H1 (cell line): ENCODE results near the gene PRRG2. TPM values are rescaled to one million over a fixed set of nuclear protein-coding genes. Genes with fewer than 3 reads are reported as not detected.
A peak's percentile ranks its signal among the peaks of the same experiment; 100 is the strongest.

ENCODE experiments used
- CTCF ChIA-PET: fragments of 300-600 bp; sonication (Branson Sonifier 250); formaldehyde crosslinking; loops from one replicate; lab custom pipeline; 2021; ENCODE audit not compliant: partially characterized antibody; lab: Charles Lee
- POLR2A ChIA-PET: fragments of 300-600 bp; sonication (Branson Sonifier 250); formaldehyde crosslinking; loops from one replicate; lab custom pipeline; 2021; ENCODE audit warnings: inconsistent platforms; ENCODE audit not compliant: partially characterized antibody; lab: Charles Lee
- DNase-seq, 2 experiments: peaks; one replicate each; pipeline versions ENCODE4 v3.0.0 to v3.0.0-alpha.2; 2010 to 2022; ENCODE audit warnings: low spot score in 2 of 2, low read depth in 1 of 2, mixed read lengths in 1 of 2
- FAIRE-seq: peaks from 2 replicates; lab custom pipeline; 2011; peaks lifted over from hg19 to GRCh38; lab: Jason Lieb, UNC
- H2AFZ ChIP-seq: 2 replicates; pipeline ENCODE4 v1.8.1; 2012; ENCODE audit warnings: low read length, inconsistent platforms
- H2AK5ac ChIP-seq: 2 replicates; pipeline ENCODE4 v1.6.1; 2013; ENCODE audit warnings: low read depth, low read length
- H2BK120ac ChIP-seq: replicated peaks from 2 replicates; pipeline ENCODE3; 2013; ENCODE audit warnings: low read depth, low read length, inconsistent platforms
- H2BK12ac ChIP-seq: 2 replicates; pipeline ENCODE4 v1.6.1; 2013; ENCODE audit warnings: low read depth, low read length
- H2BK15ac ChIP-seq: 2 replicates; pipeline ENCODE4 v1.6.1; 2013; ENCODE audit warnings: low read length
- H2BK20ac ChIP-seq: 2 replicates; pipeline ENCODE4 v1.6.1; 2013; ENCODE audit warnings: low read length
- H2BK5ac ChIP-seq: 2 replicates; pipeline ENCODE4 v1.6.1; 2013; ENCODE audit warnings: low read depth, low read length
- H3K14ac ChIP-seq: 2 replicates; pipeline ENCODE4 v1.6.1; 2013; ENCODE audit warnings: inconsistent platforms; ENCODE audit not compliant: insufficient read length
- H3K18ac ChIP-seq: 2 replicates; pipeline ENCODE4 v1.6.1; 2013; ENCODE audit warnings: low read length; ENCODE audit errors: extremely low read depth
- H3K23ac ChIP-seq: 2 replicates; pipeline ENCODE4 v1.6.1; 2013; ENCODE audit warnings: inconsistent platforms; ENCODE audit not compliant: insufficient read length
- H3K23me2 ChIP-seq: 2 replicates; pipeline ENCODE4 v1.6.1; 2013; ENCODE audit warnings: low read depth, low read length
- H3K27ac ChIP-seq: 2 replicates; pipeline ENCODE4 v1.6.1; 2011; ENCODE audit warnings: low read depth, low read length, inconsistent platforms
- H3K27me3 ChIP-seq, 4 experiments: replicated peaks in 1 of 4; 1 replicate in 1 of 4; 2 replicates in 3 of 4; pipeline versions ENCODE4 v1.6.1 to v1.8.1; 2011 to 2013; ENCODE audit warnings: low read length in 3 of 4, mild to moderate bottlenecking in 3 of 4, inconsistent platforms in 2 of 4, mixed read lengths in 2 of 4, moderate library complexity in 1 of 4; ENCODE audit not compliant: control insufficient read depth in 3 of 4, insufficient read depth in 3 of 4; ENCODE audit errors: extremely low read depth in 1 of 4
- H3K36me3 ChIP-seq, 4 experiments: 2 replicates each; pipeline versions ENCODE4 v1.6.1 to v1.8.1; 2011 to 2013; ENCODE audit warnings: mild to moderate bottlenecking in 4 of 4, low read length in 3 of 4, moderate library complexity in 2 of 4, control low read depth in 1 of 4, inconsistent platforms in 1 of 4; ENCODE audit not compliant: insufficient read depth in 4 of 4, control insufficient read depth in 2 of 4
- H3K4ac ChIP-seq: replicated peaks from 2 replicates; pipeline ENCODE3; 2013; ENCODE audit warnings: low read length, low read depth, mixed read lengths, inconsistent platforms; ENCODE audit not compliant: insufficient read length
- H3K4me1 ChIP-seq, 4 experiments: replicated peaks in 1 of 4; 1 replicate in 1 of 4; 2 replicates in 3 of 4; pipeline versions ENCODE4 v1.6.1 to v1.8.1; 2011 to 2013; ENCODE audit warnings: low read length in 3 of 4, inconsistent platforms in 2 of 4, mixed read lengths in 1 of 4; ENCODE audit not compliant: insufficient read depth in 4 of 4, control insufficient read depth in 3 of 4
- H3K4me2 ChIP-seq, 2 experiments: 2 replicates each; pipeline versions ENCODE4 v1.6.1 to v1.8.1; 2011 to 2013; ENCODE audit warnings: low read depth in 2 of 2, low read length in 2 of 2, control low read depth in 1 of 2, inconsistent platforms in 1 of 2, mild to moderate bottlenecking in 1 of 2; ENCODE audit not compliant: insufficient read depth in 1 of 2
- H3K4me3 ChIP-seq, 4 experiments: fragments of 200-600, 300-600 bp in 1 of 4; sonication (generic), shearing (Covaris generic), sonication (Bioruptor Twin) in 1 of 4; 2 replicates each; pipeline versions ENCODE4 v1.5.1 to v1.8.1; 2011 to 2016; ENCODE audit warnings: low read length in 4 of 4, low read depth in 3 of 4, control low read depth in 2 of 4, inconsistent platforms in 2 of 4, mild to moderate bottlenecking in 2 of 4, mixed read lengths in 1 of 4, moderate library complexity in 1 of 4; ENCODE audit not compliant: insufficient read depth in 2 of 4; ENCODE audit errors: extremely low read depth in 1 of 4
- H3K56ac ChIP-seq: replicated peaks from 2 replicates; pipeline ENCODE3; 2013; ENCODE audit warnings: low read depth, mild to moderate bottlenecking, mixed read lengths, low read length, inconsistent platforms; ENCODE audit not compliant: insufficient read length
- H3K79me1 ChIP-seq: 2 replicates; pipeline ENCODE4 v1.6.1; 2013; ENCODE audit warnings: low read depth, low read length, control low read depth
- H3K79me2 ChIP-seq, 2 experiments: 2 replicates each; pipeline versions ENCODE4 v1.6.1 to v1.8.1; 2012 to 2013; ENCODE audit warnings: low read length in 2 of 2, mild to moderate bottlenecking in 2 of 2, inconsistent platforms in 1 of 2; ENCODE audit not compliant: insufficient read depth in 2 of 2, control insufficient read depth in 1 of 2
- H3K9ac ChIP-seq, 4 experiments: replicated peaks in 1 of 4; 1 replicate in 1 of 4; 2 replicates in 3 of 4; pipeline versions ENCODE4 v1.6.1 to v1.8.1; 2011 to 2013; ENCODE audit warnings: low read depth in 3 of 4, low read length in 3 of 4, control low read depth in 2 of 4, mild to moderate bottlenecking in 2 of 4, moderate library complexity in 2 of 4, inconsistent platforms in 1 of 4; ENCODE audit errors: extremely low read depth in 1 of 4
- H3K9me3 ChIP-seq, 2 experiments: 2 replicates each; pipeline versions ENCODE4 v1.6.1 to v1.8.1; 2012 to 2013; ENCODE audit warnings: mild to moderate bottlenecking in 2 of 2, moderate library complexity in 2 of 2, control low read depth in 1 of 2, inconsistent platforms in 1 of 2, low read depth in 1 of 2, low read length in 1 of 2, mixed read lengths in 1 of 2; ENCODE audit not compliant: insufficient read depth in 2 of 2
- H4K20me1 ChIP-seq, 2 experiments: replicated peaks in 1 of 2; 2 replicates each; pipeline versions ENCODE3 to v1.8.1; 2011 to 2013; ENCODE audit warnings: inconsistent platforms in 2 of 2, low read length in 2 of 2, mild to moderate bottlenecking in 1 of 2; ENCODE audit not compliant: insufficient read depth in 2 of 2, control insufficient read depth in 1 of 2
- H4K5ac ChIP-seq: 2 replicates; pipeline ENCODE4 v1.6.1; 2013; ENCODE audit warnings: low read length, low read depth, mixed read lengths, inconsistent platforms; ENCODE audit not compliant: insufficient read length
- H4K8ac ChIP-seq: 2 replicates; pipeline ENCODE4 v1.8.0; 2013; ENCODE audit warnings: mild to moderate bottlenecking, moderate library complexity, low read length, inconsistent platforms; ENCODE audit not compliant: insufficient read depth; ENCODE audit errors: extremely low read depth
- H4K91ac ChIP-seq: replicated peaks from 2 replicates; pipeline ENCODE3; 2013; ENCODE audit warnings: low read length, mixed read lengths, inconsistent platforms; ENCODE audit not compliant: insufficient read length
- FOSL1 ChIP-seq: IDR thresholded peaks from 2 replicates; pipeline ENCODE4 v1.6.1; 2011; ENCODE audit warnings: mild to moderate bottlenecking, low read depth, low read length, moderate library complexity; ENCODE audit not compliant: insufficient read depth
- JUN ChIP-seq: IDR thresholded peaks from 2 replicates; pipeline ENCODE4 v1.6.1; 2011; ENCODE audit warnings: low read depth, mild to moderate bottlenecking, improper control_type of control experiment, low read length
- KDM1A ChIP-seq: fragments of 200-600, 300-600 bp; sonication (generic); IDR thresholded peaks from 2 replicates; pipeline ENCODE4 v1.7.1; 2016; ENCODE audit warnings: mild to moderate bottlenecking, low read length, borderline replicate concordance
- RXRA ChIP-seq: IDR thresholded peaks from 2 replicates; pipeline ENCODE4 v1.6.1; 2011; ENCODE audit warnings: low read depth, mild to moderate bottlenecking, low read length, moderate library complexity; ENCODE audit not compliant: insufficient read depth
- SRF ChIP-seq: IDR thresholded peaks from 2 replicates; pipeline ENCODE4 v1.6.1; 2011; ENCODE audit warnings: mild to moderate bottlenecking, low read depth, low read length, moderate library complexity
- TEAD4 ChIP-seq: IDR thresholded peaks from 2 replicates; pipeline ENCODE4 v1.6.1; 2012; ENCODE audit warnings: low read depth, low read length, inconsistent platforms, mixed read lengths
- WGBS, 2 experiments: shearing (Covaris generic) in 1 of 2; methylation state at CpG; one replicate each; pipeline versions ENCODE4 v1.1.6 to v1.1.7; 2013 to 2015; ENCODE audit warnings: low lambda C conversion rate in 2 of 2, mixed read lengths in 2 of 2, inconsistent platforms in 1 of 2, low coverage in 1 of 2, missing lambda C conversion rate in 1 of 2; ENCODE audit not compliant: insufficient replicate concordance in 2 of 2, insufficient coverage in 1 of 2, insufficient read length in 1 of 2; ENCODE audit errors: extremely low coverage in 1 of 2, missing lambda C conversion rate in 1 of 2; 5-methylcytosine and 5-hydroxymethylcytosine counted together
- polyA plus RNA-seq, 7 experiments: library from polyadenylated mRNA; depleted of rRNA in 3 of 7; stranded (reverse) in 5 of 7; unstranded in 2 of 7; fragments of >200 nt in 5 of 7; fragments of 200-250 nt in 2 of 7; gene quantifications; 1 replicate in 5 of 7; 2 replicates in 1 of 7; 4 replicates in 1 of 7; pipeline versions ENCODE4 v1.2.1 to v1.2.3, GENCODE V29; 2011 to 2013; ENCODE audit warnings: missing spikeins in 2 of 7, mixed read lengths in 2 of 7
- total RNA-seq: library from RNA; stranded (reverse); fragmentation: NEBNext Ultra II Directional; extraction: Animal tissue kit (Norgen Biotek cat#: 25700); gene quantifications from 2 replicates; pipeline ENCODE4 v1.2.1, GENCODE V29; 2021
- TF ChIP-seq, protein P1 (sequence below): IDR thresholded peaks from 2 replicates; pipeline ENCODE4 v1.6.1; 2012; ENCODE audit warnings: low read length, inconsistent platforms
- TF ChIP-seq, protein P2 (sequence below): IDR thresholded peaks from 2 replicates; pipeline ENCODE4 v1.6.1; 2011; ENCODE audit warnings: low read depth, mild to moderate bottlenecking, low read length; ENCODE audit not compliant: insufficient read depth

PRRG2 gene
- total and polyA plus RNA-seq, 2 of the 8 experiments (the other 6 are each of a cell fraction or from before 2014, with no cell fraction given) = 4.1 to 5.6 TPM

DNA sequence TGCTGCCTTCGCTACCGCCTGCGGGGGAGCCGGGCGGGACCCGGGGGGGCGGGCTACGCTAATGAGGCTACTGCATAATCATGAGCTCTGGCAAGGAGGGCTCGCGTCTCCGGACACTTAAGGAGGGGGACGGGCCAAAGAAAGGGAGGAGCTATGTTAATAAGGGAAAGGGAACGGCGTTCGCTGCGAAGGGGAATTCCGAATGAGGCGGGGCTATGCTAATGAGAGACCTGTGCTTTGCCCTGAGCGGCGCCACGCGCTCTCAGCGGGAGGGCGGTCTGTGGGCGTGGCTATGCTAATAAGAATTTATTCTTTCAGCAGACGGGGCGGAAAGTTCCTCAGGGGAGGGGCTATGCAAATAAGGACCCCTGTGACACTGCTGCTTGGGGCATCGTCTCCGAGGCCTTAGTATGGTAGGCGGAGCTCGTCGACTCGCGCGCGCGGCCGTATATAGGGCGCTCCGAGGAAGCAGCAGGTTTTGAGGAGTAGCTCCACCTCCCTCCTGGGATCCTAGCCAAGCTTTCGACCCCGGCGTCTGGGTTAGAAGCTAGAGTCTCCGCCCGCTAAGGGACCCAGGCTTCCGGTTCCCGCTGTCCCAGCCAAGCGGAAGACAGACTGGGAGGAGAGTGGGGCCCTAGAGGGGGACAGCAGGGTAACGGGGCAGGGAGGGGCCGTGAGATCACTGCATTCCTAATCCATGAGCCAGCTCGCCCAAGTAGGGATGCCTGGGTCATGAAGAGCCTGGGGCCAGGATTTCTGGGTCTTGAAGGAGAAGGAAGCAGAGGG lies 59.2 kb downstream of the PRRG2 start, which contains the start of gene RRAS:
TSS of gene RRAS (minus strand) at position 31 of the 786 bp plus-strand sequence. CDS start 45 bp downstream, outside the sequence.
- Histone ChIP-seq H4K5ac (peak within 1 kb of the TSS; percentile 31), H3K4me2 (peak within 1 kb of the TSS; percentile 87 to 89), H3K23me2 (peaks cover 7% of the 10 kb centered on the region), H2BK120ac (no peak within 1 kb of the TSS), H3K4ac (no peak within 1 kb of the TSS), H4K8ac (peak within 1 kb of the TSS; percentile 81; the same call in 1 of the 2 replicates), H2BK12ac (0 out of 2 replicates have a peak within 1 kb of the TSS, but pooled peaks have one; percentile 50), H3K23ac (no peak within 1 kb of the TSS), H3K9ac (peak within 1 kb of the TSS; percentile 55 to 86 (median 76)), H3K4me3 (peak within 1 kb of the TSS; percentile 38 to 72 (median 66)), H2AFZ (no peak within 1 kb of the TSS), H3K27ac (peak within 1 kb of the TSS; percentile 93), H3K4me1 (peaks cover 2 to 27% (median 15%) of the 10 kb centered on the region in 4 experiments), H3K56ac (peak within 1 kb of the TSS; percentile 32), H3K9me3 (no peaks in the 10 kb centered on the region), H3K36me3 (no peaks in the 10 kb centered on the region), H3K79me2 (peaks cover 10 to 29% of the 10 kb centered on the region in 2 experiments), H4K20me1 (peaks cover 3 to 15% of the 10 kb centered on the region in 2 experiments), H4K91ac (peak within 1 kb of the TSS; percentile 52), H2AK5ac (no peak within 1 kb of the TSS), H2BK15ac (0 out of 2 replicates have a peak within 1 kb of the TSS, but pooled peaks have one; percentile 72), H3K79me1 (peaks cover 14% of the 10 kb centered on the region), H3K18ac (peak within 1 kb of the TSS; percentile 83), H2BK20ac (no peak within 1 kb of the TSS; the same call in 1 of the 2 replicates), H3K14ac (no peak within 1 kb of the TSS), H3K27me3 (no peaks in the 10 kb centered on the region), H2BK5ac (peak within 1 kb of the TSS; percentile 82)
- 0% methylated on average over 37 of the region's 51 CpGs; no CpG with 5 or more reads in 1 of the 2 experiments for WGBS, 2 experiments
- CTCF ChIA-PET = interaction anchor here (0.9 to 1.9 kb wide), 6 partner anchors 9 to 134 kb away, joined by 3 to 9 read pairs (median 4); no protein-coding TSS in a partner anchor
- POLR2A ChIA-PET = interaction anchor here (0.6 to 50.7 kb wide), 18 partner anchors 10 to 236 kb away, joined by 3 to 840 read pairs (median 4); partner anchors contain the start of genes BCL2L12, CPT1C, IRF3 and NOSIP
- peak; percentile 93 for FAIRE-seq
- peak; percentile 100 for DNase-seq
- TF ChIP-seq, protein P1, sequence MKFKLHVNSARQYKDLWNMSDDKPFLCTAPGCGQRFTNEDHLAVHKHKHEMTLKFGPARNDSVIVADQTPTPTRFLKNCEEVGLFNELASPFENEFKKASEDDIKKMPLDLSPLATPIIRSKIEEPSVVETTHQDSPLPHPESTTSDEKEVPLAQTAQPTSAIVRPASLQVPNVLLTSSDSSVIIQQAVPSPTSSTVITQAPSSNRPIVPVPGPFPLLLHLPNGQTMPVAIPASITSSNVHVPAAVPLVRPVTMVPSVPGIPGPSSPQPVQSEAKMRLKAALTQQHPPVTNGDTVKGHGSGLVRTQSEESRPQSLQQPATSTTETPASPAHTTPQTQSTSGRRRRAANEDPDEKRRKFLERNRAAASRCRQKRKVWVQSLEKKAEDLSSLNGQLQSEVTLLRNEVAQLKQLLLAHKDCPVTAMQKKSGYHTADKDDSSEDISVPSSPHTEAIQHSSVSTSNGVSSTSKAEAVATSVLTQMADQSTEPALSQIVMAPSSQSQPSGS = 0 out of 2 replicates have a peak, but pooled peaks have one; percentile 66
- TF ChIP-seq FOSL1 = no peak
- TF ChIP-seq RXRA = 0 out of 2 replicates have a peak, but pooled peaks have one; percentile 4
- TF ChIP-seq SRF = peak; percentile 24; the same call in 1 of the 2 replicates
- TF ChIP-seq TEAD4 = peak; percentile 58; the same call in 1 of the 2 replicates
- TF ChIP-seq KDM1A = no peak
- peak; percentile 87 for TF ChIP-seq JUN
- TF ChIP-seq, protein P2, sequence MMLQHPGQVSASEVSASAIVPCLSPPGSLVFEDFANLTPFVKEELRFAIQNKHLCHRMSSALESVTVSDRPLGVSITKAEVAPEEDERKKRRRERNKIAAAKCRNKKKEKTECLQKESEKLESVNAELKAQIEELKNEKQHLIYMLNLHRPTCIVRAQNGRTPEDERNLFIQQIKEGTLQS = 0 out of 2 replicates have a peak, but pooled peaks have one; percentile 24
